PC-3 (cell line): ENCODE results near the gene TMEM138. TPM values are rescaled to one million over a fixed set of nuclear protein-coding genes. Genes with fewer than 3 reads are reported as not detected.

Source experiments
- ATAC-seq: fragments of 200-7000 bp; cut with Tn5 transposase; 2 replicates; pipeline ENCODE4 v1.9.1; 2020; ENCODE audit warnings: mild to moderate bottlenecking, moderate library complexity
- BruUV-seq: library from RNA; stranded (reverse); fragments of 400-500 nt; replicated peaks from 2 replicates; lab custom pipeline; 2021; lab: Mats Ljungman, UMichigan
- CTCF ChIA-PET: fragments of 300-600 bp; sonication (Branson Sonifier 250); formaldehyde crosslinking; loops from one replicate; lab custom pipeline; 2022; ENCODE audit warnings: antibody characterized with exemption; lab: Charles Lee
- POLR2A ChIA-PET: fragments of 300-600 bp; sonication (Branson Sonifier 250); formaldehyde crosslinking; loops from one replicate; lab custom pipeline; 2022; ENCODE audit warnings: antibody characterized with exemption; ENCODE audit not compliant: unreplicated experiment; lab: Charles Lee
- DNase-seq: peaks from one replicate; pipeline ENCODE4 v3.0.0-alpha.2; 2015
- H2AFZ ChIP-seq: fragments of 300-600 bp; sonication (generic); 2 replicates; pipeline ENCODE4 v1.6.0; 2016; ENCODE audit warnings: antibody characterized with exemption, low read length
- H3F3A ChIP-seq: fragments of 300-600 bp; sonication (generic); one replicate; pipeline ENCODE4 v1.6.0; 2017; ENCODE audit warnings: antibody characterized with exemption, low read length, control low read depth, mild to moderate bottlenecking; ENCODE audit not compliant: unreplicated experiment
- H3K27ac ChIP-seq: fragments of 300-600 bp; sonication (generic); 2 replicates; pipeline ENCODE4 v1.5.1; 2016; ENCODE audit warnings: mild to moderate bottlenecking, low read length
- H3K27me3 ChIP-seq: fragments of 300-600 bp; sonication (generic); 2 replicates; pipeline ENCODE4 v1.6.1; 2016; ENCODE audit warnings: low read length, mixed read lengths
- H3K36me3 ChIP-seq: fragments of 300-600 bp; sonication (generic); 2 replicates; pipeline ENCODE4 v1.6.1; 2016; ENCODE audit warnings: low read depth, mixed run types, low read length, mixed read lengths
- H3K4me1 ChIP-seq: fragments of 300-600 bp; sonication (generic); 2 replicates; pipeline ENCODE4 v1.5.1; 2016; ENCODE audit warnings: low read length; ENCODE audit not compliant: insufficient read depth
- H3K4me2 ChIP-seq: fragments of 300-600 bp; sonication (generic); 2 replicates; pipeline ENCODE4 v1.6.0; 2016; ENCODE audit warnings: low read length
- H3K4me3 ChIP-seq: fragments of 300-600 bp; sonication (generic); 2 replicates; pipeline ENCODE4 v1.5.1; 2016; ENCODE audit warnings: mild to moderate bottlenecking, low read length, mixed read lengths
- H3K79me2 ChIP-seq: fragments of 300-600 bp; sonication (generic); 2 replicates; pipeline ENCODE4 v1.6.1; 2017; ENCODE audit warnings: low read length, mixed read lengths
- H3K9ac ChIP-seq: fragments of 300-600 bp; sonication (generic); 2 replicates; pipeline ENCODE4 v1.6.0; 2016; ENCODE audit warnings: mild to moderate bottlenecking, low read length
- H3K9me2 ChIP-seq: fragments of 300-600 bp; sonication (generic); replicated peaks from 2 replicates; pipeline ENCODE4 v1.6.1; 2016; ENCODE audit warnings: mixed run types, low read length, mixed read lengths
- H3K9me3 ChIP-seq: fragments of 300-600 bp; sonication (generic); 2 replicates; pipeline ENCODE4 v1.6.1; 2016; ENCODE audit warnings: low read length, mixed read lengths
- H4K20me1 ChIP-seq: fragments of 300-600 bp; sonication (generic); 2 replicates; pipeline ENCODE4 v1.6.1; 2016; ENCODE audit warnings: low read length, mixed read lengths
- EZH2 ChIP-seq: fragments of 300-600 bp; sonication (generic); IDR thresholded peaks from one replicate; pipeline ENCODE4 v1.6.1; 2017; ENCODE audit warnings: antibody characterized with exemption, mild to moderate bottlenecking, low read length; ENCODE audit not compliant: unreplicated experiment
- EZH2phosphoT487 ChIP-seq: fragments of 300-600 bp; sonication (generic); IDR thresholded peaks from 2 replicates; pipeline ENCODE4 v1.6.1; 2018; ENCODE audit warnings: mild to moderate bottlenecking, antibody characterized with exemption, low read length, borderline replicate concordance
- intact Hi-C: fragments of 100-400 bp; cut with micrococcal nuclease; formaldehyde crosslinking; loops from 2 replicates; pipeline ENCODE4 v1.9.0; 2023
- total RNA-seq: library from RNA; depleted of rRNA; stranded (reverse); fragments of >200 nt; gene quantifications from 2 replicates; pipeline ENCODE4 v1.2.3, GENCODE V29; 2014
- TF ChIP-seq, protein P1 (sequence below): fragments of 300-600 bp; sonication (generic); conservative IDR thresholded peaks from 2 replicates; pipeline ENCODE4 v1.5.1; 2017; ENCODE audit warnings: antibody characterized with exemption, low read depth, mild to moderate bottlenecking, low read length

TMEM138 gene
- total RNA-seq, 1 experiment from 2014 or later = 40.7 TPM

DNA sequence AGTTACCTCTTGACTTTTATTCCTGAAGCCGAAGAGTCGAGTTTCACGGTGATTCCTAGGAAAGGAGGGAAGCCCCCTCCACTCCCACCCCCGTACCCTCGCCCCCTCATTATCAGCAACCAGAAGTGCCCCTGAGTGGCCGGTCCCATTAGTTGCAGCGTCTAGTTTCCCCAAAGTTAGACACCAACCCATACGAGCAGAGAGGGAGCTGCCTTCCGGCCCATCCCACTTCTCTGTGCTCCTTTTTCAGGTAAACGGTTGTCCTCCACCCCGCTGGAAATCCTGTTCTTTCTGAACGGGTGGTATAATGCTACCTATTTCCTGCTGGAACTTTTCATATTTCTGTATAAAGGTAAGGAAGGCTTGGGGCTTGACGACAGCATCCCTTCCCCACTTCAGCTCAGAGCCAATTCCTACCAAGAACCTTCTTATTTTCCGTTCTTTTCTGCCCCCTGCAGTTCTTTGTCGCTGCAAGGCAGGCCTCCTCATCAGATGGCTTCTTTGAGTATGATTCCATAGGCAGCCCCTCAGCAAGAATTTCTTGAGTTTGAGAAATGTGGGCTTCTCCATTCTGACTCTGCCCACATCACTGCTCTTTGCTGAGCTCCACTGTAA, 30.9 kb downstream of the TMEM138 start:
- peak overlapping the region; percentile 98 for H3K4me2 ChIP-seq
- TF ChIP-seq EZH2phosphoT487 = no peak
- TF ChIP-seq, protein P1, sequence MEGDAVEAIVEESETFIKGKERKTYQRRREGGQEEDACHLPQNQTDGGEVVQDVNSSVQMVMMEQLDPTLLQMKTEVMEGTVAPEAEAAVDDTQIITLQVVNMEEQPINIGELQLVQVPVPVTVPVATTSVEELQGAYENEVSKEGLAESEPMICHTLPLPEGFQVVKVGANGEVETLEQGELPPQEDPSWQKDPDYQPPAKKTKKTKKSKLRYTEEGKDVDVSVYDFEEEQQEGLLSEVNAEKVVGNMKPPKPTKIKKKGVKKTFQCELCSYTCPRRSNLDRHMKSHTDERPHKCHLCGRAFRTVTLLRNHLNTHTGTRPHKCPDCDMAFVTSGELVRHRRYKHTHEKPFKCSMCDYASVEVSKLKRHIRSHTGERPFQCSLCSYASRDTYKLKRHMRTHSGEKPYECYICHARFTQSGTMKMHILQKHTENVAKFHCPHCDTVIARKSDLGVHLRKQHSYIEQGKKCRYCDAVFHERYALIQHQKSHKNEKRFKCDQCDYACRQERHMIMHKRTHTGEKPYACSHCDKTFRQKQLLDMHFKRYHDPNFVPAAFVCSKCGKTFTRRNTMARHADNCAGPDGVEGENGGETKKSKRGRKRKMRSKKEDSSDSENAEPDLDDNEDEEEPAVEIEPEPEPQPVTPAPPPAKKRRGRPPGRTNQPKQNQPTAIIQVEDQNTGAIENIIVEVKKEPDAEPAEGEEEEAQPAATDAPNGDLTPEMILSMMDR = peak; percentile 59
- intact Hi-C loops = loop anchor here (2.0 kb wide), 1 partner anchor 56 kb away; no protein-coding TSS in a partner anchor
- no peaks in the 10 kb centered on the region for H4K20me1 ChIP-seq
- BruUV-seq = no TSS peak
- H3K4me1 ChIP-seq = peaks cover 14% of the 10 kb centered on the region
- peak; percentile 53 for DNase-seq
- H3K36me3 ChIP-seq = peaks cover 10% of the 10 kb centered on the region; the same call in 1 of the 2 replicates
- no peaks in the 10 kb centered on the region for H3K9me2 ChIP-seq
- POLR2A ChIA-PET = interaction anchor here (0.8 to 1.9 kb wide), 2 partner anchors 9 to 31 kb away, joined by 5 to 6 read pairs; partner anchors contain the start of genes CYB561A3 and TMEM138
- peak overlapping the region; percentile 99 for H2AFZ ChIP-seq
- H3K9ac ChIP-seq = peak overlapping the region; percentile 89
- H3K4me3 ChIP-seq = peak overlapping the region; percentile 94
- H3K27me3 ChIP-seq = no peaks in the 10 kb centered on the region
- no peaks in the 10 kb centered on the region for H3K9me3 ChIP-seq
- peak overlapping the region; percentile 59 for H3K27ac ChIP-seq
- no peaks in the 10 kb centered on the region for H3F3A ChIP-seq
- CTCF ChIA-PET = interaction anchor here (0.6 to 1.3 kb wide), 5 partner anchors 31 to 191 kb away, joined by 3 to 18 read pairs (median 6); partner anchors contain the start of gene TMEM138
- peaks cover 14% of the 10 kb centered on the region for H3K79me2 ChIP-seq
- peak; percentile 45 for ATAC-seq

DNA sequence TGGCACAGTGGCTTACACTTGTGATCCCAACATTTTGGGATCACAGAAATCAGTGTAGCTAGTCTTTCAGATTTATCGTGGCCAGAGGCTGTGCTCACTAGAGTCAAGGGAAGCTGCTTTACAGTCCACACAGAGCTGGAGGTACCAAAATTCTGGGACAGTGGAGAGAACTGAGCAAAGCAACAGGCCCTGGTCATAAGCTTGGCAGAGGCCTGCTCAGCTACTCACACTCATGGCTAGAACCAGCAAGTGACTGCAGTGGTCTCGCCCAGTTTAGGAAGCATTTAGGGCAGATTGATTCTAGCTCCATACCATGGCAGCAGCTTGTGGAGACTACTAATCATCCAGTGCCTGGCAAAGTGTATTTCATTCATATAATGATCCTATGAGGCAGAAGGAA, 39.0 kb downstream of the TMEM138 start:
- Histone ChIP-seq H3K79me2 (no peaks in the 10 kb centered on the region), H3K36me3 (peaks cover 49% of the 10 kb centered on the region), H3K4me1 (no peaks in the 10 kb centered on the region), H2AFZ (no peak overlapping the region), H3K9ac (no peak overlapping the region), H3F3A (peaks cover 3% of the 10 kb centered on the region), H3K9me2 (no peaks in the 10 kb centered on the region), H3K27ac (no peak overlapping the region), H3K4me2 (no peak overlapping the region), H3K9me3 (no peaks in the 10 kb centered on the region), H4K20me1 (no peaks in the 10 kb centered on the region; the same call in 1 of the 2 replicates), H3K27me3 (no peaks in the 10 kb centered on the region), H3K4me3 (no peak overlapping the region)
- ChIA-PET POLR2A (no interaction called here), CTCF (interaction anchor here (0.6 to 1.0 kb wide), 3 partner anchors 17 to 67 kb away, joined by 3 to 4 read pairs (median 3); no protein-coding TSS in a partner anchor)
- no TSS peak for BruUV-seq
- intact Hi-C loops = no loop called here
- TF ChIP-seq EZH2 (no peak), EZH2phosphoT487 (no peak)
- TF ChIP-seq, protein P1 = no peak
- peak; percentile 20; the same call in 1 of the 2 replicates for ATAC-seq
- DNase-seq = no peak

DNA sequence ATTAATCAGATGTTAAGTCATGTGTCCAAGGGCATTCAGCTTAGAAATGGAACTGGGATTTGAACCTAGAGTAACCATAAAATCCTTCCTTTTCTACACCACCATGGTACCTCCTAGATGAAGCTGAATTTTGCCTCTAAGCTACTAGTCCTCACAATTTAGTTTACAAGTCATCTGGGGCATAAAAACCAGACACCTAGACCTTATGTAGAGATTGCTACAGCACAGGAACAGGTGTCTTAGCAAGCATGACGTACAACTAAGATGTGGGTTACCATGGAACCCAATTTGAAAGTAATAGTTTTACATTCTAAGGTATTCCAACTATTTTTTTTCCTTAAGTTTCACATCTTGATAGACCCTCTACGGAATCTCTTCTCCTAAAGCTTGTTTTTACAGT, 39.4 kb downstream of the TMEM138 start:
- ChIA-PET CTCF (interaction anchor here (0.6 to 1.0 kb wide), 3 partner anchors 17 to 67 kb away, joined by 3 to 4 read pairs (median 3); no protein-coding TSS in a partner anchor), POLR2A (interaction anchor here (0.7 kb wide), 1 partner anchor 8 kb away, joined by 5 read pairs; no protein-coding TSS in a partner anchor)
- no TSS peak for BruUV-seq
- Histone ChIP-seq H3K4me3 (no peak overlapping the region), H3F3A (peaks cover 3% of the 10 kb centered on the region), H3K27me3 (no peaks in the 10 kb centered on the region), H3K9me2 (no peaks in the 10 kb centered on the region), H3K9ac (no peak overlapping the region), H4K20me1 (no peaks in the 10 kb centered on the region; the same call in 1 of the 2 replicates), H3K4me2 (no peak overlapping the region), H2AFZ (no peak overlapping the region), H3K4me1 (no peaks in the 10 kb centered on the region), H3K9me3 (no peaks in the 10 kb centered on the region), H3K36me3 (peaks cover 52% of the 10 kb centered on the region), H3K27ac (no peak overlapping the region), H3K79me2 (no peaks in the 10 kb centered on the region)
- TF ChIP-seq, protein P1 = no peak
- TF ChIP-seq EZH2phosphoT487 = no peak
- no peak for TF ChIP-seq EZH2
- intact Hi-C loops = no loop called here
- ATAC-seq = no peak
- no peak for DNase-seq
